MM.1S (cell line): Measurements from ENCODE around the gene LYRM9.
"Not testable (repeated sequence)": the region's sequence is repeated elsewhere in the genome, so short reads cannot be mapped to it uniquely, and the experiment has no call there.

ENCODE experiments used
- DNase-seq: peaks from one replicate; pipeline ENCODE4 v3.0.0-alpha.2; 2015
- H2AFZ ChIP-seq: fragments of 300-600 bp; sonication (generic); 2 replicates; pipeline ENCODE4 v1.6.0; 2016; ENCODE audit warnings: antibody characterized with exemption, low read length
- H3F3A ChIP-seq: fragments of 300-600 bp; sonication (generic); 2 replicates; pipeline ENCODE4 v1.6.1; 2016; ENCODE audit warnings: mild to moderate bottlenecking, antibody characterized with exemption, low read length, moderate library complexity, mixed read lengths; ENCODE audit not compliant: insufficient read depth
- H3K27ac ChIP-seq: fragments of 300-600 bp; sonication (generic); 2 replicates; pipeline ENCODE4 v1.5.1; 2016; ENCODE audit warnings: mild to moderate bottlenecking, low read length
- H3K27me3 ChIP-seq: fragments of 300-600 bp; sonication (generic); replicated peaks from 2 replicates; pipeline ENCODE4 v1.6.0; 2016; ENCODE audit warnings: low read length; ENCODE audit not compliant: insufficient read depth
- H3K36me3 ChIP-seq: fragments of 300-600 bp; sonication (generic); replicated peaks from 2 replicates; pipeline ENCODE4 v1.6.1; 2016; ENCODE audit warnings: mild to moderate bottlenecking, low read length, mixed read lengths; ENCODE audit not compliant: insufficient read depth
- H3K4me1 ChIP-seq: fragments of 300-600 bp; sonication (generic); 2 replicates; pipeline ENCODE4 v1.6.1; 2016; ENCODE audit warnings: low read length, mixed read lengths
- H3K4me2 ChIP-seq: fragments of 300-600 bp; sonication (generic); 2 replicates; pipeline ENCODE4 v1.6.0; 2016; ENCODE audit warnings: low read depth, low read length
- H3K4me3 ChIP-seq: fragments of 300-600 bp; sonication (generic); 2 replicates; pipeline ENCODE4 v1.5.1; 2016; ENCODE audit warnings: low read length, mixed read lengths
- H3K79me2 ChIP-seq: fragments of 300-600 bp; sonication (generic); 2 replicates; pipeline ENCODE4 v1.6.1; 2016; ENCODE audit warnings: mixed run types, low read length, mixed read lengths
- H3K9ac ChIP-seq: fragments of 300-600 bp; sonication (generic); 2 replicates; pipeline ENCODE4 v1.6.1; 2016; ENCODE audit warnings: low read length, mixed read lengths
- H3K9me2 ChIP-seq: fragments of 300-600 bp; sonication (generic); replicated peaks from 2 replicates; pipeline ENCODE4 v1.6.1; 2016; ENCODE audit warnings: mild to moderate bottlenecking, low read length, mixed read lengths; ENCODE audit not compliant: insufficient read depth
- H3K9me3 ChIP-seq: fragments of 300-600 bp; sonication (generic); replicated peaks from 2 replicates; pipeline ENCODE4 v1.6.1; 2016; ENCODE audit warnings: mild to moderate bottlenecking, low read length, mixed read lengths; ENCODE audit not compliant: insufficient read depth
- H4K20me1 ChIP-seq: fragments of 300-600 bp; sonication (generic); 2 replicates; pipeline ENCODE4 v1.6.1; 2016; ENCODE audit warnings: mild to moderate bottlenecking, low read length, moderate library complexity, mixed read lengths; ENCODE audit not compliant: insufficient read depth
- CTCF ChIP-seq: fragments of 300-600 bp; sonication (generic); IDR thresholded peaks from 2 replicates; pipeline ENCODE4 v1.5.1; 2016; ENCODE audit warnings: antibody characterized with exemption, low read length, mixed read lengths
- EZH2 ChIP-seq: fragments of 300-600 bp; sonication (generic); optimal IDR thresholded peaks from 2 replicates; pipeline ENCODE3; 2017; ENCODE audit warnings: low read depth, mild to moderate bottlenecking, antibody characterized with exemption, low read length, mixed read lengths
- EZH2phosphoT487 ChIP-seq: fragments of 300-600 bp; sonication (generic); IDR thresholded peaks from 2 replicates; pipeline ENCODE4 v1.6.1; 2018; ENCODE audit warnings: antibody characterized with exemption, low read length

Gene LYRM9

GRCh38 chr17:27888067-27888466 lies 5.1 kb downstream of the LYRM9 start:
- no peak overlapping the region for H3K4me2 ChIP-seq
- no peak for DNase-seq
- H3K27me3 ChIP-seq = no peaks in the 10 kb centered on the region
- H3K36me3 ChIP-seq = no peaks in the 10 kb centered on the region
- no peaks in the 10 kb centered on the region for H3K79me2 ChIP-seq
- H2AFZ ChIP-seq = no peak overlapping the region
- no peak for TF ChIP-seq EZH2
- TF ChIP-seq EZH2phosphoT487 = no peak
- TF ChIP-seq CTCF = no peak
- no peak overlapping the region for H3K4me3 ChIP-seq
- H3K9me2 ChIP-seq = no peaks in the 10 kb centered on the region
- H4K20me1 ChIP-seq = no peaks in the 10 kb centered on the region
- no peaks in the 10 kb centered on the region for H3F3A ChIP-seq
- no peak overlapping the region for H3K9ac ChIP-seq
- 0 out of 2 replicates have a peak, but pooled peaks cover 4% of the 10 kb centered on the region for H3K4me1 ChIP-seq
- H3K27ac ChIP-seq = no peak overlapping the region
- no peaks in the 10 kb centered on the region for H3K9me3 ChIP-seq

GRCh38 chr17:27886348-27886906 lies 6.7 kb downstream of the LYRM9 start:
- not testable (repeated sequence) for H3K79me2 ChIP-seq, H3F3A ChIP-seq, H3K9me2 ChIP-seq, H3K4me2 ChIP-seq, H4K20me1 ChIP-seq, H3K4me1 ChIP-seq, DNase-seq, H3K27ac ChIP-seq, H3K36me3 ChIP-seq, H2AFZ ChIP-seq, H3K4me3 ChIP-seq, H3K27me3 ChIP-seq, H3K9me3 ChIP-seq, H3K9ac ChIP-seq

- no peaks in the 10 kb centered on the region for H3K36me3 ChIP-seq
- no peaks in the 10 kb centered on the region for H4K20me1 ChIP-seq
- H3K27ac ChIP-seq = no peak overlapping the region
- H3K4me1 ChIP-seq = no peaks in the 10 kb centered on the region
- no peak overlapping the region for H3K9ac ChIP-seq
- DNase-seq = no peak
- no peaks in the 10 kb centered on the region for H3K9me3 ChIP-seq
- H3K79me2 ChIP-seq = no peaks in the 10 kb centered on the region
- no peak overlapping the region for H3K4me2 ChIP-seq
- H2AFZ ChIP-seq = no peak overlapping the region
- no peaks in the 10 kb centered on the region for H3F3A ChIP-seq
- no peak for TF ChIP-seq EZH2
- no peak for TF ChIP-seq EZH2phosphoT487
- TF ChIP-seq CTCF = no peak
- no peaks in the 10 kb centered on the region for H3K9me2 ChIP-seq
- no peaks in the 10 kb centered on the region for H3K27me3 ChIP-seq
- no peak overlapping the region for H3K4me3 ChIP-seq
Measured at GRCh38 chr17:27882162-27882840, 10.9 kb downstream of the LYRM9 start.

GRCh38 chr17:27879987-27880608 lies 13.1 kb downstream of the LYRM9 start:
- no peak overlapping the region for H3K9ac ChIP-seq
- H3K4me2 ChIP-seq = no peak overlapping the region
- H3K36me3 ChIP-seq = no peaks in the 10 kb centered on the region
- H3K4me1 ChIP-seq = no peaks in the 10 kb centered on the region
- no peaks in the 10 kb centered on the region for H3K9me3 ChIP-seq
- no peaks in the 10 kb centered on the region for H3F3A ChIP-seq
- H3K79me2 ChIP-seq = no peaks in the 10 kb centered on the region
- H3K27me3 ChIP-seq = no peaks in the 10 kb centered on the region
- peak; percentile 81 for TF ChIP-seq CTCF
- no peak for TF ChIP-seq EZH2
- no peak overlapping the region for H2AFZ ChIP-seq
- H3K9me2 ChIP-seq = no peaks in the 10 kb centered on the region
- peak; percentile 64 for DNase-seq
- no peak overlapping the region for H3K4me3 ChIP-seq
- H3K27ac ChIP-seq = no peak overlapping the region
- no peaks in the 10 kb centered on the region for H4K20me1 ChIP-seq
